WTC11 (cell line): ENCODE data around the gene PRR33. TPM values are rescaled to one million over a fixed set of nuclear protein-coding genes. Genes with fewer than 3 reads are reported as not detected.

Experiments used
- ATAC-seq: fragments of 200-7000 bp; cut with Tn5 transposase; 2 replicates; pipeline ENCODE4 v1.10.0; 2021; ENCODE audit warnings: mild to moderate bottlenecking, moderate library complexity
- CTCF ChIA-PET: fragments of 300-600 bp; sonication (Branson Sonifier 250); formaldehyde crosslinking; loops from one replicate; lab custom pipeline; 2021; ENCODE audit warnings: antibody characterized with exemption; lab: Charles Lee
- POLR2A ChIA-PET: fragments of 350-600 bp; sonication (Branson Sonifier 250); formaldehyde crosslinking; loops from one replicate; lab custom pipeline; 2021; ENCODE audit warnings: antibody characterized with exemption; lab: Charles Lee
- DNase-seq: peaks from one replicate; pipeline ENCODE4 v3.0.0; 2021; ENCODE audit warnings: low spot score
- H3K27ac Mint-ChIP-seq: 2 replicates; pipeline ENCODE4 v1.8.0; 2021; ENCODE audit warnings: mixed read lengths
- H3K27me3 Mint-ChIP-seq: 2 replicates; pipeline ENCODE4 v1.8.0; 2021; ENCODE audit warnings: low read depth, mild to moderate bottlenecking, moderate library complexity, mixed read lengths
- H3K36me3 Mint-ChIP-seq: 2 replicates; pipeline ENCODE4 v1.8.0; 2021; ENCODE audit warnings: mixed read lengths
- H3K4me1 Mint-ChIP-seq: 2 replicates; pipeline ENCODE4 v1.8.0; 2022; ENCODE audit warnings: mixed read lengths
- H3K4me3 Mint-ChIP-seq: 2 replicates; pipeline ENCODE4 v1.8.0; 2021; ENCODE audit warnings: mild to moderate bottlenecking, moderate library complexity, mixed read lengths
- H3K9me3 Mint-ChIP-seq: 2 replicates; pipeline ENCODE4 v1.8.0; 2021; ENCODE audit warnings: mixed read lengths
- CREB1 ChIP-seq: sonication (generic); formaldehyde crosslinking; IDR thresholded peaks from 2 replicates; pipeline ENCODE4 v1.8.0; 2023; ENCODE audit warnings: mild to moderate bottlenecking, missing genetic modification reagents
- CREM ChIP-seq: sonication (generic); formaldehyde crosslinking; IDR thresholded peaks from 2 replicates; pipeline ENCODE4 v1.8.1; 2022; ENCODE audit warnings: mild to moderate bottlenecking, missing genetic modification reagents, moderate library complexity
- CTCF ChIP-seq: fragments of 200-600 bp; IDR thresholded peaks from 2 replicates; pipeline ENCODE4 v1.8.0; 2022; ENCODE audit warnings: antibody characterized with exemption
- E2F4 ChIP-seq: sonication (generic); formaldehyde crosslinking; IDR thresholded peaks from 2 replicates; pipeline ENCODE4 v1.8.1; 2022; ENCODE audit warnings: low read depth, mild to moderate bottlenecking, moderate library complexity, missing genetic modification reagents, borderline replicate concordance
- ETV6 ChIP-seq: sonication (generic); formaldehyde crosslinking; IDR thresholded peaks from 2 replicates; pipeline ENCODE4 v1.8.1; 2022; ENCODE audit warnings: mild to moderate bottlenecking, missing genetic modification reagents
- FOXK1 ChIP-seq: sonication (generic); formaldehyde crosslinking; IDR thresholded peaks from 2 replicates; pipeline ENCODE4 v1.8.0; 2022; ENCODE audit warnings: mild to moderate bottlenecking, moderate library complexity, missing genetic modification reagents
- HMGA2 ChIP-seq: fragments of 250-450 bp; sonication (Bioruptor Pico); IDR thresholded peaks from 2 replicates; pipeline ENCODE4 v1.4.0; 2021; ENCODE audit warnings: mild to moderate bottlenecking, moderate library complexity
- IRF2 ChIP-seq: sonication (generic); formaldehyde crosslinking; IDR thresholded peaks from 2 replicates; pipeline ENCODE4 v1.8.0; 2022; ENCODE audit warnings: low read depth, missing genetic modification reagents, borderline replicate concordance
- JUN ChIP-seq: sonication (generic); formaldehyde crosslinking; IDR thresholded peaks from 2 replicates; pipeline ENCODE4 v1.8.0; 2023; ENCODE audit warnings: mild to moderate bottlenecking, missing genetic modification reagents
- NFE2L1 ChIP-seq: sonication (generic); formaldehyde crosslinking; IDR thresholded peaks from 2 replicates; pipeline ENCODE4 v1.8.1; 2023; ENCODE audit warnings: missing genetic modification reagents
- NR1H2 ChIP-seq: sonication (generic); formaldehyde crosslinking; IDR thresholded peaks from 2 replicates; pipeline ENCODE4 v1.9.0; 2021; ENCODE audit warnings: mild to moderate bottlenecking, moderate library complexity, missing genetic modification reagents
- PRRX2 ChIP-seq: fragments of 250-450 bp; sonication (Bioruptor Pico); IDR thresholded peaks from 2 replicates; pipeline ENCODE4 v1.8.0; 2021; ENCODE audit warnings: mild to moderate bottlenecking
- STAT6 ChIP-seq: sonication (generic); formaldehyde crosslinking; conservative IDR thresholded peaks from 2 replicates; pipeline ENCODE4 v1.8.1; 2023; ENCODE audit warnings: mild to moderate bottlenecking, low read depth, missing genetic modification reagents, moderate library complexity
- TCF7 ChIP-seq: sonication (generic); formaldehyde crosslinking; IDR thresholded peaks from 2 replicates; pipeline ENCODE4 v1.8.0; 2022; ENCODE audit warnings: mild to moderate bottlenecking, low read depth, missing genetic modification reagents, moderate library complexity
- TP53 ChIP-seq: sonication (generic); formaldehyde crosslinking; IDR thresholded peaks from 2 replicates; pipeline ENCODE4 v1.8.1; 2023; ENCODE audit warnings: mild to moderate bottlenecking, missing genetic modification reagents
- ZNF121 ChIP-seq: sonication (generic); formaldehyde crosslinking; IDR thresholded peaks from 2 replicates; pipeline ENCODE4 v1.8.0; 2023; ENCODE audit warnings: missing genetic modification reagents
- ZNF512 ChIP-seq: sonication (generic); formaldehyde crosslinking; IDR thresholded peaks from 2 replicates; pipeline ENCODE4 v1.8.1; 2022; ENCODE audit warnings: missing genetic modification reagents, borderline replicate concordance
- ZNF671 ChIP-seq: fragments of 250-450 bp; sonication (Bioruptor Pico); IDR thresholded peaks from 2 replicates; pipeline ENCODE4 v1.8.0; 2021; ENCODE audit warnings: mild to moderate bottlenecking
- ZSCAN18 ChIP-seq: fragments of 250-450 bp; sonication (Bioruptor Pico); IDR thresholded peaks from 2 replicates; pipeline ENCODE4 v2.1.2; 2022; ENCODE audit warnings: mild to moderate bottlenecking, moderate library complexity
- total RNA-seq: library from RNA; stranded (reverse); gene quantifications from 3 replicates; pipeline ENCODE4 v1.2.3, GENCODE V29; 2021

The PRR33 gene
- total RNA-seq, 1 experiment from 2014 or later = not detected

- ATAC-seq = no peak
Measured at GRCh38 chr11:1930462-1930830, 38.8 kb upstream of the PRR33 start.

GRCh38 chr11:1929621-1930461 lies 38.1 kb upstream of the PRR33 start:
- ATAC-seq = no peak
- H3K9me3 Mint-ChIP-seq = no peaks in the 10 kb centered on the region
- TF ChIP-seq STAT6 (CRISPR knock-in tag) (no peak), ZNF121 (CRISPR knock-in tag) (no peak), IRF2 (CRISPR knock-in tag) (no peak), ZSCAN18 (no peak), ETV6 (CRISPR knock-in tag) (no peak), CREB1 (CRISPR knock-in tag) (no peak), HMGA2 (CRISPR knock-in tag) (no peak), FOXK1 (no peak), CTCF (no peak)
- TF ChIP-seq, all 79 proteins: peak for 0
- peak; percentile 5 for DNase-seq
- no peaks in the 10 kb centered on the region for H3K4me1 Mint-ChIP-seq
- CTCF ChIA-PET = no interaction called here
- H3K27me3 Mint-ChIP-seq = no peaks in the 10 kb centered on the region; the same call in 1 of the 2 replicates
- no peak overlapping the region for H3K27ac Mint-ChIP-seq
- H3K36me3 Mint-ChIP-seq = no peaks in the 10 kb centered on the region
- no peak overlapping the region for H3K4me3 Mint-ChIP-seq
- POLR2A ChIA-PET = no interaction called here

More at GRCh38 chr11:1930462-1930830, 38.8 kb upstream of the PRR33 start:
- Mint-ChIP-seq H3K4me3 (no peak overlapping the region), H3K4me1 (no peaks in the 10 kb centered on the region), H3K27ac (no peak overlapping the region), H3K27me3 (no peaks in the 10 kb centered on the region; the same call in 1 of the 2 replicates), H3K9me3 (no peaks in the 10 kb centered on the region), H3K36me3 (no peaks in the 10 kb centered on the region)
- no peak for TF ChIP-seq ZNF671 (CRISPR knock-in tag)
- no peak for TF ChIP-seq CREM
- TF ChIP-seq TP53 (CRISPR knock-in tag) = no peak
- no peak for TF ChIP-seq PRRX2 (CRISPR knock-in tag)
- no peak for TF ChIP-seq E2F4 (CRISPR knock-in tag)
- no peak for TF ChIP-seq NR1H2 (CRISPR knock-in tag)
- TF ChIP-seq NFE2L1 (CRISPR knock-in tag) = no peak
- TF ChIP-seq HMGA2 (CRISPR knock-in tag) = no peak
- no peak for TF ChIP-seq TCF7 (CRISPR knock-in tag)
- TF ChIP-seq JUN (CRISPR knock-in tag) = no peak
- no peak for TF ChIP-seq ZNF512 (CRISPR knock-in tag)
- CTCF ChIA-PET = no interaction called here
- POLR2A ChIA-PET = no interaction called here
- no peak for DNase-seq
